ENCODE measurements around the gene USP22. TPM values are rescaled to one million over a fixed set of nuclear protein-coding genes. Genes with fewer than 3 reads are reported as not detected.

The USP22 gene
- total and polyA plus RNA-seq, 2 of the 4 experiments (the other 2 are of a cell fraction) = 161 to 319 TPM

DNA sequence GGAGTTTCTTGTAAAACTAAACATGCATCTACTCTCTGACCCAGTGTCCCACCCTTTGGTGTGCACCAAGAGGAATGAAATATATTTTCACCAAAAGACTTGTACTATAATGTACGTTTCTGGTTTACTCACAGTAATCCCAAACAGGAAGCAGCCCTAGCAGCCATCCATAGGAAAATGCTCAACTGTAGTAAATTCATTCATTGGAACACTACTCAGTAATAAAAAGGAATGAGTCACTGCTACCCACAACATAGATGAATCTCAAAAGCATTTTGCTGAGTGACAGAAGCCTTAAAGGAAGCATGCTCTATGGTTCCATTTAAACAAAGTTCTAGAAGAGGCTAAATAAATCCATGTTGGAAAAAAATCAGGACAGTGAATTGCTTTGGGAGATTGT, 46.3 kb upstream of the USP22 start:
- no peaks in the 10 kb centered on the region for H3K79me1 ChIP-seq (ENCODE audit: low read depth in 1 of 2, low read length in 2 of 2)
- H3K27me3 ChIP-seq (ENCODE audit: control insufficient read depth, insufficient read depth, low read length) = peaks cover 4% of the 10 kb centered on the region; the same call in 1 of the 2 replicates
- H3K36me3 ChIP-seq (ENCODE audit: control insufficient read depth, insufficient read depth, low read length) = no peaks in the 10 kb centered on the region
- dilution Hi-C loops (cut with HindIII; ENCODE audit: low sequenced_read_pairs, unreplicated experiment) = no loop called here
- H2BK15ac ChIP-seq (ENCODE audit: low read depth, low read length) = no peak overlapping the region
- no peak for TF ChIP-seq POLR2A (IDR thresholded peaks at IDR 0.05; ENCODE audit: low read depth, low read length)
- TF ChIP-seq SMC3 (IDR thresholded peaks at IDR 0.05; ENCODE audit: low read depth, low read length) = no peak
- TF ChIP-seq MAFK (IDR thresholded peaks at IDR 0.05; ENCODE audit: low read depth, low read length) = no peak
- H3K18ac ChIP-seq (ENCODE audit: low read depth, low read length) = no peak overlapping the region
- BruUV-seq (replicated peaks) = no TSS peak
- no peak overlapping the region for H2BK120ac ChIP-seq (ENCODE audit: low read depth, low read length)
- no peak overlapping the region for H2BK5ac ChIP-seq (ENCODE audit: low read depth, low read length, poor library complexity, severe bottlenecking)
- no peak overlapping the region for H3K56ac ChIP-seq (ENCODE audit: extremely low read depth, insufficient read depth, low read length)
- no peaks in the 10 kb centered on the region for H3K9me3 ChIP-seq (ENCODE audit: control insufficient read depth, insufficient read depth, low read length)
- no peaks in the 10 kb centered on the region for H3K9me1 ChIP-seq (ENCODE audit: insufficient read depth, low read length)
- no peak overlapping the region for H2AK5ac ChIP-seq (ENCODE audit: low read depth, low read length)
- H3K4ac ChIP-seq (ENCODE audit: low read depth, low read length) = no peak overlapping the region
- H4K20me1 ChIP-seq (ENCODE audit: insufficient read depth, low read length) = no peaks in the 10 kb centered on the region
- no peak overlapping the region for H4K91ac ChIP-seq (ENCODE audit: insufficient read depth, low read depth, low read length)
- no peak overlapping the region for H2AFZ ChIP-seq (replicated peaks; ENCODE audit: low read length, poor library complexity)
- H4K5ac ChIP-seq (ENCODE audit: low read depth, low read length) = no peak overlapping the region
- DNase-seq (no peak), ATAC-seq (ENCODE audit: low read depth) (peak; percentile 42; the same call in 1 of the 2 replicates)
- H3K14ac ChIP-seq (replicated peaks; ENCODE audit: low read depth, low read length) = no peak overlapping the region
- H3K4me1 ChIP-seq (ENCODE audit: control insufficient read depth, insufficient read depth, low read length) = no peaks in the 10 kb centered on the region
- H4K8ac ChIP-seq (ENCODE audit: low read depth in 2 of 2, low read length in 2 of 2) = no peak overlapping the region
- no CpG with 5 or more reads among the region's 1 CpG for WGBS, 2 experiments (ENCODE audit: extremely low coverage in 2 of 2, insufficient read length in 1 of 2)
- no peak overlapping the region for H3K4me3 ChIP-seq (ENCODE audit: insufficient read depth, low read depth, low read length)
- H3K27ac ChIP-seq (ENCODE audit: insufficient read depth, low read length) = no peak overlapping the region
- ChIA-PET CTCF (no interaction called here), POLR2A (ENCODE audit: unreplicated experiment) (no interaction called here)
- H3K23ac ChIP-seq (ENCODE audit: low read depth, low read length) = no peak overlapping the region
- no peak overlapping the region for H2AK9ac ChIP-seq (replicated peaks; ENCODE audit: low read depth, low read length, poor library complexity)
- in situ Hi-C loops (cut with MboI; ENCODE audit: low sequenced_read_pairs) = no loop called here
- H2BK20ac ChIP-seq (ENCODE audit: low read depth, low read length) = no peak overlapping the region
- intact Hi-C loops (cut with micrococcal nuclease) = no loop called here
- no peak overlapping the region for H3K9ac ChIP-seq (ENCODE audit: low read depth, low read length)
- H3K4me2 ChIP-seq (ENCODE audit: low read depth, low read length) = no peak overlapping the region
